Small intestine (tissue), 7 donors: ENCODE data around the gene LMBRD1. TPM values are rescaled to one million over a fixed set of nuclear protein-coding genes. Genes with fewer than 3 reads are reported as not detected.
A peak's percentile ranks its signal among the peaks of the same experiment; 100 is the strongest.
"Not testable (repeated sequence)": the region's sequence is repeated elsewhere in the genome, so short reads cannot be mapped to it uniquely, and the experiment has no call there.

Source experiments
- DNase-seq, 2 donors: peaks; one replicate each; pipeline versions ENCODE4 v3.0.0 to v3.0.0-alpha.2; 2013
- FAIRE-seq: peaks from 2 replicates; lab custom pipeline; 2012; peaks lifted over from hg19 to GRCh38; lab: Jason Lieb, UNC
- H3K27ac ChIP-seq, 3 donors: one replicate each; pipeline ENCODE4 v1.5.1; 2013; ENCODE audit warnings: low read length in 2 of 3, mild to moderate bottlenecking in 2 of 3, control low read depth in 1 of 3, inconsistent platforms in 1 of 3, low read depth in 1 of 3, moderate library complexity in 1 of 3
- H3K27me3 ChIP-seq, 3 donors: one replicate each; pipeline ENCODE4 v1.6.1; 2013; ENCODE audit warnings: low read length in 3 of 3, inconsistent platforms in 1 of 3; ENCODE audit not compliant: control insufficient read depth in 3 of 3, insufficient read depth in 3 of 3
- H3K36me3 ChIP-seq, 3 donors: one replicate each; pipeline ENCODE4 v1.6.1; 2013; ENCODE audit warnings: low read length in 3 of 3, inconsistent platforms in 1 of 3, low read depth in 1 of 3, mild to moderate bottlenecking in 1 of 3, moderate library complexity in 1 of 3; ENCODE audit not compliant: control insufficient read depth in 3 of 3, insufficient read depth in 2 of 3
- H3K4me1 ChIP-seq, 3 donors: one replicate each; pipeline ENCODE4 v1.6.1; 2013; ENCODE audit warnings: low read length in 2 of 3, inconsistent platforms in 1 of 3, low read depth in 1 of 3, mild to moderate bottlenecking in 1 of 3, moderate library complexity in 1 of 3; ENCODE audit not compliant: control insufficient read depth in 3 of 3, insufficient read depth in 2 of 3
- H3K4me3 ChIP-seq, 3 donors: one replicate each; pipeline ENCODE4 v1.5.1; 2013; ENCODE audit warnings: low read length in 3 of 3, control low read depth in 1 of 3, inconsistent platforms in 1 of 3, low read depth in 1 of 3, mild to moderate bottlenecking in 1 of 3, moderate library complexity in 1 of 3
- H3K9me3 ChIP-seq, 2 donors: one replicate each; pipeline ENCODE4 v1.6.1; 2013; ENCODE audit warnings: low read depth in 1 of 2, low read length in 1 of 2; ENCODE audit not compliant: control insufficient read depth in 2 of 2, insufficient read depth in 1 of 2
- WGBS, 3 donors: extraction: QIAGEN DNeasy Blood & Tissue Kit; methylation state at CpG; one replicate each; pipeline ENCODE4 v1.1.7; 2013; 5-methylcytosine and 5-hydroxymethylcytosine counted together
- polyA plus RNA-seq, 4 donors: library from polyadenylated mRNA; stranded (reverse) in 3 of 4; unstranded in 1 of 4; fragments of 200-250 nt in 3 of 4; fragments of 120-200 nt in 1 of 4; gene quantifications; one replicate each; pipeline versions ENCODE4 v1.2.1 to v1.2.3, GENCODE V29; 2013
- donor health status: healthy with polysubstance abuse.
- donor health status: control.
- donor health status: control.
- donor health status: Bipolar disorder and iron deficiency.
- donor health status: healthy.

LMBRD1 gene
- polyA plus RNA-seq, 4 donors: 23.5 to 108 (median 36.0) TPM

- no peak for DNase-seq
- no peaks in the 10 kb centered on the region for H3K4me1 ChIP-seq
- no peaks in the 10 kb centered on the region for H3K9me3 ChIP-seq
- no peak overlapping the region for H3K4me3 ChIP-seq
- no peaks in the 10 kb centered on the region for H3K36me3 ChIP-seq
- H3K27me3 ChIP-seq: no peaks in the 10 kb centered on the region
- WGBS, 3 donors: 45 to 55% (median 50%) methylated on average over 1 of the region's 1 CpG
- no peak for FAIRE-seq
- peak overlapping the region in 1 of 3 donors; percentile 48 for H3K27ac ChIP-seq
These were observed 16.7 kb upstream of the LMBRD1 start for GRCh38 chr6:69813508-69813907.

DNA sequence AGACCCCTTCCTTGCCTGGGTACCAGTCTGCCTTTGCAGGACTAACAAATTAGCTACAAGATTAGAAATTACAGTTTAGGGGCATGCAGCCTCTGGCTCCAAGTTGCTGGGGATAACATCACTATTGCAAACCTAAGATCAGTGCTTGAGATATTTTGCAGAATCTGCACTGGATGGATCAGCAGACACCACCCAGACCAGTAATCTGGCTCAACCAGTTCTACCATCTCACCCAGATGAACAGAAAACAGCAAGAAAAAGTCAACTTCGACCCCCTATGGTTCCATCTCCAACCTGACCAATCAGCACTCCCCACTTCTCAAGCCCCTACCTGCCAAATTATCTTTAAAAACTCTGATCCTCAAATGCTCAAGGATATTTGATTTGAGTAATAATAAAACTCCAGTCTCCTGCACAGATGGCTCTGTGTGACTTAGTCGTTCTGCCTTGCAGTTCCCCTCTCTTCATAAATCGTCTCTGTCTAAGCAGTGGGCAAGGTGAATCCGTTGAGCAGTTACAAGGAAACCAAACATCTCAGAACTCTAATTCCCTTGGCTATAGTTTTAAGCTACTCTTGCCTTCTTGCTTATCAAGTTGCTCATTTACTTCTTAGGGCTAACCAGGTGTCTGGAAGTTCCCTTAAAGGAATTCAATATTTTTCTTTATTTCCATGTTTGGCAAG, 16.1 kb upstream of the LMBRD1 start:
- WGBS, 3 donors: 57 to 62% (median 61%) methylated on average over 4 of the region's 4 CpGs
- no peaks in the 10 kb centered on the region for H3K9me3 ChIP-seq
- H3K27me3 ChIP-seq: no peaks in the 10 kb centered on the region
- no peak overlapping the region for H3K27ac ChIP-seq
- H3K4me1 ChIP-seq: no peaks in the 10 kb centered on the region
- no peaks in the 10 kb centered on the region for H3K36me3 ChIP-seq
- DNase-seq (no peak), FAIRE-seq (no peak)
- H3K4me3 ChIP-seq: no peak overlapping the region

- no peak for DNase-seq
- H3K27me3 ChIP-seq: peaks cover 0 to 2% (median 0%) of the 10 kb centered on the region in 3 donors
- H3K9me3 ChIP-seq: no peaks in the 10 kb centered on the region
- H3K36me3 ChIP-seq: no peaks in the 10 kb centered on the region
- no peak overlapping the region for H3K27ac ChIP-seq
- H3K4me1 ChIP-seq: no peaks in the 10 kb centered on the region
- WGBS, 3 donors: 74 to 84% (median 83%) methylated on average over 4 of the region's 4 CpGs
- H3K4me3 ChIP-seq: no peak overlapping the region
- no peak for FAIRE-seq
These were observed 6.2 kb upstream of the LMBRD1 start for GRCh38 chr6:69802995-69803394.

DNA sequence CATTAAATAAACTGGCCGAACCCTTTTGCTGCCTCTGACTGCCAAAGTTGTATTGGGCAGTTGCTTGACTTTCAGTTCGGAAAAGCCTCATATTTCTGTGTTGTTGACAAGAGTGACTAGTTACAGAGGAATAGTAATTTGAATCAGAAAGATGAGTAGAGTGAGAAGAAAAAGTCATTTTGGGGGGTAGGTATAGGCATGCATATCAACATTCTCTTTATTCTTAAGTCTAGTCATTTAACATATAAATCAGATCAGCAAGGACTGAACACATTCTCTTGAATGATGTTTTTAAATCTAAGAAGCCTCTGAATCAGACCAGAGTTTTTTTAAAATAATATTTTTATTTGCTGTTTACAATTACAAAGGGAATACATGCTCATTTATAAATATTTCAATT, 4.9 kb upstream of the LMBRD1 start:
- H3K27me3 ChIP-seq: peaks cover 0 to 2% (median 0%) of the 10 kb centered on the region in 3 donors
- H3K9me3 ChIP-seq: no peaks in the 10 kb centered on the region
- DNase-seq (no peak), FAIRE-seq (no peak)
- H3K27ac ChIP-seq: no peak overlapping the region
- H3K36me3 ChIP-seq: no peaks in the 10 kb centered on the region
- H3K4me3 ChIP-seq: no peak overlapping the region
- 93 to 94% (median 93%) methylated on average over 2 of the region's 2 CpGs for WGBS, 3 donors
- peaks cover 0 to 3% (median 0%) of the 10 kb centered on the region in 3 donors for H3K4me1 ChIP-seq

DNA sequence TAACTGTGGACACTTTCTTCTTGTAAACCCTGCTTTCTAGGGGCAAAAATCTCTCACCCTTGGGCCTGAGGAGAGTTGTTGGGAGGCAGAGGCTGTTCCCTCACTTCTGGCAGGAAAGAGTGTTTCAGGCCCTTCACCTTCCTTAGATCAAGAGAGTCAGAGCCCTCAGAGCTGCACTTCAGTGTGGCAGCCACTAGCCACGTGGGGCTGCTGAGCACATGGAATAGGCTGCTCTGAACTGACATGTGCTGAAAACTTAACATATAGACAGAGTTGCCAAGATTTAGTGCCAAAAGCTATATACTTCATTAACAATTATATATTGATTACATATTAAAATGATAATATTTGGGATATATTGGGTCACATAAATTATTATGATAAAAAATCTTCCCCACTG, 4.4 kb upstream of the LMBRD1 start:
- Histone ChIP-seq H3K27ac (no peak overlapping the region), H3K9me3 (no peaks in the 10 kb centered on the region), H3K4me1 (peaks cover 0 to 3% (median 0%) of the 10 kb centered on the region in 3 donors), H3K27me3 (peaks cover 0 to 2% (median 0%) of the 10 kb centered on the region in 3 donors), H3K4me3 (no peak overlapping the region), H3K36me3 (no peaks in the 10 kb centered on the region)
- DNase-seq (no peak), FAIRE-seq (no peak)
- WGBS, 3 donors: 27 to 45% (median 36%) methylated on average over 1 of the region's 1 CpG

- H3K27ac ChIP-seq, H3K4me3 ChIP-seq, H3K4me1 ChIP-seq, H3K36me3 ChIP-seq, H3K27me3 ChIP-seq, H3K9me3 ChIP-seq, DNase-seq, FAIRE-seq: not testable (repeated sequence)
These were observed 2.0 kb upstream of the LMBRD1 start for GRCh38 chr6:69798796-69799195.

DNA sequence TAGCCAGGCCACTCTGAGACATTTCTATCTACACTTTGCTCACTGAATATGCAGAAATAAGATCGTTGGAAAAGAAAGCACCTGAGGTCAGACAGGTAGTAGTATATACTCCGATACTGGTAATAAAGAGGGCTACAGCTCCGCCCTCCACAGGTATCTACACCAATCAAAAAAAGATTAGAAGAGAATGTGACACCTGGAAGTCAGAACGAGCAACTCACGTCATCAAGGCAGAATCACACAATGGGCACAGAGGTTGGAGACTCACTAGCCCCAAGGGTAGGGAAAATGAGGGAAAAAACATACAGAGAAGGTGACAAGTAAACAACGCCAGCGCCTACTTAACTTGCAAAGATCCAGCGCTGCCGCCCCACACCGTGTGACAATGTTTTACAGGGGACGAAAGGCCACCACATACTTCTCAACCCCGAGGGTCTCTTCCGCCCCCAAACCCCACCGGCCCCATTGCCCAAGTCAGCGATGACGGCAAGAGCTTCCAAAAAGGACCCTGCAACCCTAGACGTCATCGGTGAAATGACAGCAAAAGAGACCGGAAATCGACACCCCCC, 653 bp downstream of the LMBRD1 start:
- DNase-seq (peak; percentile 85 to 93), FAIRE-seq (no peak)
- WGBS, 3 donors: 0 to 1% (median 1%) methylated on average over 20 of the region's 20 CpGs
- Histone ChIP-seq H3K4me1 (peaks cover 3 to 9% (median 8%) of the 10 kb centered on the region in 3 donors), H3K9me3 (no peaks in the 10 kb centered on the region), H3K4me3 (peak overlapping the region; percentile 64 to 91 (median 90)), H3K27ac (peak overlapping the region; percentile 85 to 98 (median 97)), H3K36me3 (no peaks in the 10 kb centered on the region), H3K27me3 (no peaks in the 10 kb centered on the region)

DNA sequence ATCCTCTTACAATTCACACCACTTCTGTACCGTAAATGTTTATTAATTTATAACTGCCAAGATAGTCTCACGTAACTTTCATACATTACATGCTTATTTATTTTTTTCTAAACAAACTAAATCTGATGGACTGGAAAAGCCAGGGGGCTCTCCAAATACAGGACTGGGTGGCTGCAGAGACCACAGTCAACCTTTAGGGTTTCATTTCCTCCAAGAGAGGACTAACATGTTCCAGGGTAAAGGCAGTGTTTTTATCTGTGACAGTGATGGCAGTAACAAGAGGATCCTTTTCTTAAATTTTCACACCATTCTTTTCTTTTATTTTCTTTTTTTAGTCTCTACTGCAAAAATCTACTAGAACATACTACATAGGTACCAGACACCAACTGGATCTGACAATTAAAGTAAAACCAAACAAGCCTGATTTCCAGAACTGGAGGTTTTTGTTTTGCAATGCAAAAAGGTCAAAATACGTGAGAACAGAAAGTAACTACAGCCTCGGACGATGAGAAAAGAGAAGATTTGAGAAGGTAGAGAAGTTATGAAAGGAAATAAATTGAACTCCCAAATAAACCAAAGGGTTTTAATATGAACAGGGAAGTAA, 1.2 kb downstream of the LMBRD1 start:
- peaks cover 7 to 15% (median 10%) of the 10 kb centered on the region in 3 donors for H3K4me1 ChIP-seq
- no peaks in the 10 kb centered on the region for H3K36me3 ChIP-seq
- no peaks in the 10 kb centered on the region for H3K27me3 ChIP-seq
- FAIRE-seq (no peak), DNase-seq (peak in 1 of 2 donors; percentile 31)
- peak overlapping the region; percentile 85 to 98 (median 97) for H3K27ac ChIP-seq
- H3K9me3 ChIP-seq: no peaks in the 10 kb centered on the region
- 15 to 20% (median 18%) methylated on average over 5 of the region's 5 CpGs for WGBS, 3 donors
- peak overlapping the region in 2 of 3 donors; percentile 64 to 91 for H3K4me3 ChIP-seq
